Esophagus squamous epithelium (tissue), 5 donors: ENCODE data around the gene TAB3. TPM values are rescaled to one million over a fixed set of nuclear protein-coding genes. Genes with fewer than 3 reads are reported as not detected.
"Not testable (repeated sequence)": the region's sequence is repeated elsewhere in the genome, so short reads cannot be mapped to it uniquely, and the experiment has no call there.

Source experiments
- DNase-seq: peaks from one replicate; lab custom pipeline; 2025; lab: John Stamatoyannopoulos, UW
- H3K27ac ChIP-seq, 4 donors: fragments of 200-600 bp; sonication (generic); one replicate each; pipeline ENCODE4 v1.5.1; 2016 to 2019; ENCODE audit warnings: mild to moderate bottlenecking in 1 of 4
- H3K27me3 ChIP-seq, 4 donors: fragments of 200-600 bp; sonication (generic); 1 replicate in 3 of 4; 2 replicates in 1 of 4; pipeline versions ENCODE4 v1.5.1 to v1.6.0; 2017 to 2021; ENCODE audit warnings: antibody characterized with exemption in 1 of 4
- H3K36me3 ChIP-seq, 3 donors: fragments of 200-600 bp; sonication (generic); one replicate each; pipeline ENCODE4 v1.5.1; 2016 to 2019
- H3K4me1 ChIP-seq, 3 donors: fragments of 200-600 bp; sonication (generic); one replicate each; pipeline ENCODE4 v1.5.1; 2017 to 2019
- H3K4me3 ChIP-seq, 4 donors: fragments of 200-600 bp; sonication (generic); 1 replicate in 3 of 4; 2 replicates in 1 of 4; pipeline ENCODE4 v1.5.1; 2016 to 2019; ENCODE audit warnings: mild to moderate bottlenecking in 2 of 4, moderate library complexity in 1 of 4
- H3K9me3 ChIP-seq, 3 donors: fragments of 200-600 bp; sonication (generic); one replicate each; pipeline ENCODE4 v1.5.1; 2016 to 2019
- CTCF ChIP-seq, 6 experiments: fragments of 450-650 bp in 4 of 6; fragments of 200-600 bp in 2 of 6; sonication (generic) in 2 of 6; IDR thresholded peaks; one replicate each; pipeline ENCODE4 v1.5.1; 2016 to 2019; ENCODE audit warnings: antibody characterized with exemption in 6 of 6, mild to moderate bottlenecking in 4 of 6, moderate library complexity in 4 of 6
- POLR2A ChIP-seq, 4 donors: fragments of 450-650 bp; IDR thresholded peaks; one replicate each; pipeline ENCODE4 v1.6.1; 2017; ENCODE audit warnings: antibody characterized with exemption in 4 of 4, mild to moderate bottlenecking in 4 of 4, moderate library complexity in 3 of 4
- WGBS, 2 donors: methylation state at CpG; one replicate each; pipeline ENCODE4 v1.1.5; 2018; 5-methylcytosine and 5-hydroxymethylcytosine counted together
- intact Hi-C: fragments of 100-400 bp; cut with DNase I; formaldehyde crosslinking; loops from one replicate; pipeline ENCODE4 v1.15.0; 2022
- total RNA-seq, 4 donors: library from RNA; depleted of rRNA; stranded (reverse); fragments of >200 nt; gene quantifications; one replicate each; pipeline ENCODE4 v1.1.0, GENCODE V29; 2016
- donor health status: DM: yes; HTN: yes; CAD: no.

The TAB3 gene
- total RNA-seq, 4 donors from 2014 or later = 33.1 to 48.1 (median 35.8) TPM

DNA sequence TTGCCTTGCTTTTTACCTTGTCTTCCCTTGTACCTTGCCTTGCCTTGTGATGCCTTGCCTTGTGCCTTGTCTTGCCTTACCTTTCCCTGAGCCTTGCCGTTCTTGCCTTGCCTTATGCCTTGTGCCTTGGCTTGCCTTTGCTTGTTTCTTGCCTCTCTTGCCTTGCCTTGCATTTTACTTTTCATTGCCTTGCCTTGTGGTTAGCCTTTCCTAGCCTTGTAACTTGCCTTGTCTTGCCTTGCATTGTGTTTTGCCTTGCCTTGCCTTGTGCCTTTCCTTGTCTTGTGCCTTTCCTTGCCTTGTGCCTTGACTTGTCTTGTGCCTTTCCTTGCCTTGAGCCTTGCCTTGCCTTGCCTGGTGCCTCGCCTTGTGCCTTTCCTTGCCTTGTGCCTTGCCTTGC lies 84.6 kb downstream of the TAB3 start:
- no peak for TF ChIP-seq POLR2A (IDR thresholded peaks at IDR 0.05)
- no peak for TF ChIP-seq CTCF (IDR thresholded peaks at IDR 0.05)
- H3K27ac ChIP-seq = no peak overlapping the region
- intact Hi-C loops = no loop called here
- WGBS, 2 donors = 37 to 68% methylated on average over 2 of the region's 2 CpGs
- no peak for DNase-seq
- H3K27me3 ChIP-seq = no peaks in the 10 kb centered on the region
- no peaks in the 10 kb centered on the region for H3K4me1 ChIP-seq
- no peaks in the 10 kb centered on the region for H3K9me3 ChIP-seq
- no peak overlapping the region for H3K4me3 ChIP-seq
- no peaks in the 10 kb centered on the region for H3K36me3 ChIP-seq

- intact Hi-C loops = no loop called here
- Histone ChIP-seq H3K4me3 (no peak overlapping the region), H3K9me3 (no peaks in the 10 kb centered on the region), H3K27ac (no peak overlapping the region), H3K36me3 (no peaks in the 10 kb centered on the region), H3K27me3 (no peaks in the 10 kb centered on the region), H3K4me1 (no peaks in the 10 kb centered on the region)
- DNase-seq = no peak
- WGBS, 2 donors = 20 to 45% methylated on average over 1 of the region's 1 CpG
- TF ChIP-seq POLR2A (IDR thresholded peaks at IDR 0.05) = no peak
- no peak for TF ChIP-seq CTCF (IDR thresholded peaks at IDR 0.05)
Measured at GRCh38 chrX:30800901-30801300, 88.2 kb downstream of the TAB3 start.

DNA sequence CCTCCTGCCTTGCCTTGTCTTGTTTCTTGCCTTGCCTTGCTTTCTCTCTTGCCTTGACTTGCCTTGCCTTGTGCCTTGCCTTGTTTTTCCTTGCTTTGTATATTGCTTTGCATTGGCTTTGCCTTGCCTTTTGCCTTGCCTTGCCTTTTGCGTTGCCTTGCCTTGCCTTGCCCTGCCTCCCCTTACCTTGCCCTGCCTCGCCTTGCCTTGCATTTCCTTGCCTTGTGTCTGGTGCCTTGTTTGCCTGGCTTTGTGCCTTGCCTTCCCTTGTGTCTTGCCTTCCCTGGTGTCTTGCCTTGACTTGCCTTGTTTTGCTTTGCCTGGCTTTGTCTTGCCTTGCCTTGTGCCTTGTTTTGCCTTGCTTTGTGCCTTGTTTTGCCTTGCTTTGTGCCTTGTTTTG lies 89.7 kb downstream of the TAB3 start:
- H3K36me3 ChIP-seq = no peaks in the 10 kb centered on the region
- intact Hi-C loops = no loop called here
- no peak for TF ChIP-seq CTCF (IDR thresholded peaks at IDR 0.05)
- no peak for TF ChIP-seq POLR2A (IDR thresholded peaks at IDR 0.05)
- H3K27me3 ChIP-seq = no peaks in the 10 kb centered on the region
- H3K27ac ChIP-seq = no peak overlapping the region
- H3K4me3 ChIP-seq = no peak overlapping the region
- no peaks in the 10 kb centered on the region for H3K4me1 ChIP-seq
- 29 to 44% methylated on average over 2 of the region's 2 CpGs for WGBS, 2 donors
- H3K9me3 ChIP-seq = no peaks in the 10 kb centered on the region
- DNase-seq = no peak

GRCh38 chrX:30798810-30799209 lies 90.2 kb downstream of the TAB3 start:
- Histone ChIP-seq H3K27me3 (no peaks in the 10 kb centered on the region), H3K27ac (no peak overlapping the region), H3K4me3 (no peak overlapping the region), H3K36me3 (no peaks in the 10 kb centered on the region), H3K9me3 (no peaks in the 10 kb centered on the region), H3K4me1 (no peaks in the 10 kb centered on the region)
- TF ChIP-seq CTCF (IDR thresholded peaks at IDR 0.05) (no peak), POLR2A (IDR thresholded peaks at IDR 0.05) (no peak)
- WGBS, 2 donors = 69 to 74% methylated on average over 3 of the region's 3 CpGs
- intact Hi-C loops = no loop called here
- DNase-seq = no peak

- DNase-seq, H3K27ac ChIP-seq, H3K27me3 ChIP-seq, H3K4me3 ChIP-seq, H3K36me3 ChIP-seq, H3K9me3 ChIP-seq, H3K4me1 ChIP-seq, intact Hi-C loops: not testable (repeated sequence)
- WGBS, 2 donors = 50 to 69% methylated on average over 1 of the region's 1 CpG
Measured at GRCh38 chrX:30797301-30797700, 91.8 kb downstream of the TAB3 start.
